Fibroblast of pulmonary artery (primary cell): ENCODE results near the gene PTPRN2.

Experiments
- DNase-seq: peaks from one replicate; pipeline ENCODE4 v3.0.0-alpha.2; 2010; ENCODE audit warnings: low read depth
- H3K4me3 ChIP-seq: replicated peaks from 2 replicates; pipeline ENCODE4 v1.5.1; 2011; ENCODE audit warnings: low read depth, mild to moderate bottlenecking, control low read depth, low read length, moderate library complexity
- CTCF ChIP-seq: IDR thresholded peaks from 2 replicates; pipeline ENCODE4 v1.5.1; 2011; ENCODE audit warnings: mild to moderate bottlenecking, control low read depth, low read length, inconsistent platforms; ENCODE audit errors: missing control alignments

The PTPRN2 gene

GRCh38 chr7:158477866-158478265, 109.8 kb downstream of the PTPRN2 start:
- TF ChIP-seq CTCF, result no peak
- no peak overlapping the region for H3K4me3 ChIP-seq
- no peak for DNase-seq

- no peak overlapping the region for H3K4me3 ChIP-seq
- no peak for TF ChIP-seq CTCF
- no peak for DNase-seq
Measured at GRCh38 chr7:158476331-158476932, 111.2 kb downstream of the PTPRN2 start.

- no peak for DNase-seq
- no peak overlapping the region for H3K4me3 ChIP-seq
- no peak for TF ChIP-seq CTCF
Measured at GRCh38 chr7:158475679-158476052, 112.0 kb downstream of the PTPRN2 start.

GRCh38 chr7:158475036-158475678, 112.5 kb downstream of the PTPRN2 start:
- no peak for TF ChIP-seq CTCF
- DNase-seq, result no peak
- H3K4me3 ChIP-seq, result no peak overlapping the region

GRCh38 chr7:158474488-158474887, 113.1 kb downstream of the PTPRN2 start:
- H3K4me3 ChIP-seq, result no peak overlapping the region
- TF ChIP-seq CTCF, result no peak
- no peak for DNase-seq

GRCh38 chr7:158473946-158474345, 113.7 kb downstream of the PTPRN2 start:
- DNase-seq, result no peak
- no peak for TF ChIP-seq CTCF
- no peak overlapping the region for H3K4me3 ChIP-seq

GRCh38 chr7:158473221-158473620, 114.4 kb downstream of the PTPRN2 start:
- TF ChIP-seq CTCF, result no peak
- H3K4me3 ChIP-seq, result no peak overlapping the region
- DNase-seq, result no peak
